Panc1 (cell line): ENCODE data around the gene SPRR3. TPM values are rescaled to one million over a fixed set of nuclear protein-coding genes. Genes with fewer than 3 reads are reported as not detected.

Experiments
- ATAC-seq: fragments of 200-7000 bp; cut with Tn5 transposase; 2 replicates; pipeline ENCODE4 v1.9.1; 2020; ENCODE audit warnings: mild to moderate bottlenecking, moderate library complexity
- BruUV-seq: library from RNA; stranded (reverse); fragments of 400-500 nt; replicated peaks from 2 replicates; lab custom pipeline; 2021; lab: Mats Ljungman, UMichigan
- CTCF ChIA-PET: fragments of 300-600 bp; sonication (Branson Sonifier 250); formaldehyde crosslinking; loops from one replicate; lab custom pipeline; 2022; ENCODE audit warnings: antibody characterized with exemption; lab: Charles Lee
- POLR2A ChIA-PET: fragments of 300-600 bp; sonication (Branson Sonifier 250); formaldehyde crosslinking; loops from one replicate; lab custom pipeline; 2022; ENCODE audit warnings: antibody characterized with exemption; lab: Charles Lee
- DNase-seq: peaks from one replicate; pipeline ENCODE4 v3.0.0-alpha.2; 2010; ENCODE audit warnings: low read depth, low spot score
- H3K27ac ChIP-seq: 2 replicates; pipeline ENCODE4 v1.5.1; 2011; ENCODE audit warnings: mild to moderate bottlenecking, low read length, inconsistent platforms
- H3K27me3 ChIP-seq: fragments of 200-500 bp; sonication (Bioruptor generic); 2 replicates; pipeline ENCODE4 v1.6.0; 2014; ENCODE audit warnings: low read length, inconsistent platforms; ENCODE audit not compliant: control insufficient read depth, insufficient read depth
- H3K36me3 ChIP-seq: fragments of 200-500 bp; sonication (Bioruptor generic); 2 replicates; pipeline ENCODE4 v1.5.1; 2014; ENCODE audit warnings: inconsistent platforms, mild to moderate bottlenecking, low read length, moderate library complexity; ENCODE audit not compliant: control insufficient read depth, insufficient read depth
- H3K4me1 ChIP-seq: 2 replicates; pipeline ENCODE4 v1.5.1; 2011; ENCODE audit warnings: inconsistent platforms, mild to moderate bottlenecking, low read length, moderate library complexity; ENCODE audit not compliant: control insufficient read depth, insufficient read depth
- H3K4me3 ChIP-seq, 2 experiments: 2 replicates each; pipeline ENCODE4 v1.5.1; 2011 to 2012; ENCODE audit warnings: low read depth in 2 of 2, low read length in 2 of 2, mild to moderate bottlenecking in 2 of 2, inconsistent platforms in 1 of 2, moderate library complexity in 1 of 2
- H3K9me3 ChIP-seq: fragments of 200-500 bp; sonication (Bioruptor generic); 2 replicates; pipeline ENCODE4 v1.5.1; 2014; ENCODE audit warnings: low read depth, mild to moderate bottlenecking, inconsistent platforms, low read length, moderate library complexity; ENCODE audit not compliant: control insufficient read depth, insufficient read depth
- POLR2AphosphoS5 ChIP-seq: IDR thresholded peaks from 2 replicates; pipeline ENCODE4 v1.6.1; 2012; ENCODE audit warnings: mild to moderate bottlenecking, low read depth, low read length, moderate library complexity
- SIN3A ChIP-seq: IDR thresholded peaks from 2 replicates; pipeline ENCODE4 v1.6.1; 2012; ENCODE audit warnings: low read depth, mild to moderate bottlenecking, low read length, moderate library complexity, borderline replicate concordance; ENCODE audit not compliant: insufficient read depth
- TCF7L2 ChIP-seq: IDR thresholded peaks from 2 replicates; pipeline ENCODE4 v1.6.1; 2011; ENCODE audit warnings: mild to moderate bottlenecking, low read depth, low read length, inconsistent platforms
- in situ Hi-C: cut with HindIII; loops from 2 replicates; pipeline ENCODE4 v1.10.0; 2016; ENCODE audit warnings: low sequenced_read_pairs, low pct_unique_long_range_greater_than_20kb
- intact Hi-C: fragments of 100-400 bp; cut with micrococcal nuclease; formaldehyde crosslinking; loops from one replicate; pipeline ENCODE4 v1.10.0; 2022; ENCODE audit not compliant: unreplicated experiment
- total RNA-seq: library from RNA; stranded (reverse); gene quantifications from one replicate; pipeline ENCODE4 v1.2.1, GENCODE V29; 2021; ENCODE audit not compliant: unreplicated experiment
- TF ChIP-seq, protein P1 (sequence below), 2 experiments: IDR thresholded peaks; 2 replicates each; pipeline ENCODE4 v1.6.1; 2011 to 2012; ENCODE audit warnings: low read depth in 2 of 2, control low read depth in 1 of 2, low read length in 1 of 2, mild to moderate bottlenecking in 1 of 2, moderate library complexity in 1 of 2; ENCODE audit not compliant: insufficient read depth in 1 of 2
- TF ChIP-seq, protein P2 (sequence below): fragments of 450-650 bp; IDR thresholded peaks from 2 replicates; pipeline ENCODE4 v1.5.1; 2017; ENCODE audit warnings: mild to moderate bottlenecking

Gene SPRR3
- total RNA-seq, 1 experiment from 2014 or later = not detected

DNA sequence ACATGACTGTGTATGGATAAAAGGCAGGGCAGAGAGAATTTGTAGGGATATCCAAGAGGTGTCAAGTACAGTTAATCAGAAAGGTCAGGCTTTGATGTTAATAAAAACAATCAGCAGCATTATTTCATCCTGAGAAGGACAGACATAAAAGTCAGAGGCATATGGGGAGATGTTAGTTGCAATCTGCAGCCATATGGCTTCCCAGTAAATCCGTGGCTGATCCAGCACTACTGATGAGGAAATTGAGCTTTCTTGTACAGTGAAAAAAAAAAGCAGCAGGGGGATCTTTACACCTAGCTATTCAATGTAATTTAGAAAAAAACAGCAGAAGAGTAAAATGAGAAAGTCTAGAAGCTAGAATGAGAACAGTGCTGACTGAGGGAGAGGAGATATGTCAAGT, 27.2 kb downstream of the SPRR3 start:
- intact Hi-C loops = no loop called here
- in situ Hi-C loops = no loop called here
- Histone ChIP-seq H3K27ac (no peak overlapping the region), H3K4me3 (no peak overlapping the region), H3K4me1 (no peaks in the 10 kb centered on the region), H3K27me3 (no peaks in the 10 kb centered on the region), H3K36me3 (no peaks in the 10 kb centered on the region), H3K9me3 (no peaks in the 10 kb centered on the region)
- no peak for TF ChIP-seq SIN3A
- no peak for TF ChIP-seq TCF7L2
- ATAC-seq (no peak), DNase-seq (no peak)
- POLR2A ChIA-PET = no interaction called here
- CTCF ChIA-PET = no interaction called here
- BruUV-seq = no TSS peak

DNA sequence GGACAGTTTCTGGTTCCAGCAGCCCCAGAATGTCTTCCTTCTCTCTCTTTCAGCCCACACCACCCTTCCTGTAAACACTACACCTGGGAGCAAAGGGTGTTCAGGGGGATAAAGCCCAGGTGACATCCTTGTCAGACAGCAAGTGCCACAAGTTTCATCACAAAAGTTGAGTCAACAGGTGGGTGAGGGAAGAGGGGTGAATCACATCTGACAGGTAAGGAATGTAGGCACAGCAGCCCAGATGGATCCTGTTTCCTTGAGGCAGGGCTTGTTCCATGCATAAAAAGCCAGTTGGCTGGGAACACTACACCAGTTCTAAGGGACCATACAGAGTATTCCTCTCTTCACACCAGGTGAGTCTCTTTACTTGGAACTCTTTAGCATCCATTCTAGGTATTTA, 29.3 kb downstream of the SPRR3 start, which contains the start of gene SPRR1B:
Gene SPRR1B (plus strand): TSS at position 309 of the 400 bp plus-strand sequence. CDS start 1,143 bp downstream, outside the sequence.
- POLR2A ChIA-PET = no interaction called here
- CTCF ChIA-PET = no interaction called here
- BruUV-seq = no TSS peak
- ATAC-seq = no peak
- no peak for DNase-seq
- Histone ChIP-seq H3K27me3 (0 out of 2 replicates have a peak, but pooled peaks cover 2% of the 10 kb centered on the region), H3K4me1 (no peaks in the 10 kb centered on the region), H3K36me3 (no peaks in the 10 kb centered on the region), H3K9me3 (no peaks in the 10 kb centered on the region), H3K4me3 (no peak within 1 kb of the TSS), H3K27ac (no peak within 1 kb of the TSS)
- no peak for TF ChIP-seq POLR2AphosphoS5
- TF ChIP-seq, protein P1, sequence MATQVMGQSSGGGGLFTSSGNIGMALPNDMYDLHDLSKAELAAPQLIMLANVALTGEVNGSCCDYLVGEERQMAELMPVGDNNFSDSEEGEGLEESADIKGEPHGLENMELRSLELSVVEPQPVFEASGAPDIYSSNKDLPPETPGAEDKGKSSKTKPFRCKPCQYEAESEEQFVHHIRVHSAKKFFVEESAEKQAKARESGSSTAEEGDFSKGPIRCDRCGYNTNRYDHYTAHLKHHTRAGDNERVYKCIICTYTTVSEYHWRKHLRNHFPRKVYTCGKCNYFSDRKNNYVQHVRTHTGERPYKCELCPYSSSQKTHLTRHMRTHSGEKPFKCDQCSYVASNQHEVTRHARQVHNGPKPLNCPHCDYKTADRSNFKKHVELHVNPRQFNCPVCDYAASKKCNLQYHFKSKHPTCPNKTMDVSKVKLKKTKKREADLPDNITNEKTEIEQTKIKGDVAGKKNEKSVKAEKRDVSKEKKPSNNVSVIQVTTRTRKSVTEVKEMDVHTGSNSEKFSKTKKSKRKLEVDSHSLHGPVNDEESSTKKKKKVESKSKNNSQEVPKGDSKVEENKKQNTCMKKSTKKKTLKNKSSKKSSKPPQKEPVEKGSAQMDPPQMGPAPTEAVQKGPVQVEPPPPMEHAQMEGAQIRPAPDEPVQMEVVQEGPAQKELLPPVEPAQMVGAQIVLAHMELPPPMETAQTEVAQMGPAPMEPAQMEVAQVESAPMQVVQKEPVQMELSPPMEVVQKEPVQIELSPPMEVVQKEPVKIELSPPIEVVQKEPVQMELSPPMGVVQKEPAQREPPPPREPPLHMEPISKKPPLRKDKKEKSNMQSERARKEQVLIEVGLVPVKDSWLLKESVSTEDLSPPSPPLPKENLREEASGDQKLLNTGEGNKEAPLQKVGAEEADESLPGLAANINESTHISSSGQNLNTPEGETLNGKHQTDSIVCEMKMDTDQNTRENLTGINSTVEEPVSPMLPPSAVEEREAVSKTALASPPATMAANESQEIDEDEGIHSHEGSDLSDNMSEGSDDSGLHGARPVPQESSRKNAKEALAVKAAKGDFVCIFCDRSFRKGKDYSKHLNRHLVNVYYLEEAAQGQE (IDR thresholded peaks at IDR 0.05; ENCODE audit: insufficient read depth in 1 of 2, low read depth in 2 of 2, low read length in 1 of 2) = no peak
- no peak for TF ChIP-seq TCF7L2
- no peak for TF ChIP-seq SIN3A
- TF ChIP-seq, protein P2, sequence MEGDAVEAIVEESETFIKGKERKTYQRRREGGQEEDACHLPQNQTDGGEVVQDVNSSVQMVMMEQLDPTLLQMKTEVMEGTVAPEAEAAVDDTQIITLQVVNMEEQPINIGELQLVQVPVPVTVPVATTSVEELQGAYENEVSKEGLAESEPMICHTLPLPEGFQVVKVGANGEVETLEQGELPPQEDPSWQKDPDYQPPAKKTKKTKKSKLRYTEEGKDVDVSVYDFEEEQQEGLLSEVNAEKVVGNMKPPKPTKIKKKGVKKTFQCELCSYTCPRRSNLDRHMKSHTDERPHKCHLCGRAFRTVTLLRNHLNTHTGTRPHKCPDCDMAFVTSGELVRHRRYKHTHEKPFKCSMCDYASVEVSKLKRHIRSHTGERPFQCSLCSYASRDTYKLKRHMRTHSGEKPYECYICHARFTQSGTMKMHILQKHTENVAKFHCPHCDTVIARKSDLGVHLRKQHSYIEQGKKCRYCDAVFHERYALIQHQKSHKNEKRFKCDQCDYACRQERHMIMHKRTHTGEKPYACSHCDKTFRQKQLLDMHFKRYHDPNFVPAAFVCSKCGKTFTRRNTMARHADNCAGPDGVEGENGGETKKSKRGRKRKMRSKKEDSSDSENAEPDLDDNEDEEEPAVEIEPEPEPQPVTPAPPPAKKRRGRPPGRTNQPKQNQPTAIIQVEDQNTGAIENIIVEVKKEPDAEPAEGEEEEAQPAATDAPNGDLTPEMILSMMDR = no peak
- in situ Hi-C loops = no loop called here
- intact Hi-C loops = loop anchor here (10.0 kb wide), 1 partner anchor 156 kb away; the partner anchor contains the start of gene SMCP

DNA sequence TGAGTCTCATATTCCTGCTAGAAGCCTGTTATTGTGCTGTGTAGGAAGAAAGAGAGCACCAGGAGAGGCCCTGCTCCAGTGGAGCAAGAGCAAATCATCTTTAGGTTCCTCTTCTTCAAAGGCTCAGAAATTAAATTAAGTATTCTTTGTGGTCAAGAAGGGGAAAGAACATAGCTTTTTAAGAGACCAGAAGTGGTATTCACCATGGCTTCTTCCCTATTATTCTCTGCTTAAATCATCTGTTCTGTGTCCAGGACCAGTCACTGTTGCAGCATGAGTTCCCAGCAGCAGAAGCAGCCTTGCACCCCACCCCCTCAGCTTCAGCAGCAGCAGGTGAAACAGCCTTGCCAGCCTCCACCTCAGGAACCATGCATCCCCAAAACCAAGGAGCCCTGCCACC, 30.5 kb downstream of the SPRR3 start:
- ATAC-seq (no peak), DNase-seq (no peak)
- ChIA-PET POLR2A (no interaction called here), CTCF (no interaction called here)
- no peaks in the 10 kb centered on the region for H3K36me3 ChIP-seq
- 0 out of 2 replicates have a peak, but pooled peaks cover 2% of the 10 kb centered on the region for H3K27me3 ChIP-seq
- H3K4me1 ChIP-seq = no peaks in the 10 kb centered on the region
- H3K4me3 ChIP-seq = no peak overlapping the region
- intact Hi-C loops = loop anchor here (10.0 kb wide), 1 partner anchor 157 kb away; the partner anchor contains the start of gene SMCP
- BruUV-seq = no TSS peak
- no peaks in the 10 kb centered on the region for H3K9me3 ChIP-seq
- TF ChIP-seq, protein P1 (IDR thresholded peaks at IDR 0.05; ENCODE audit: insufficient read depth in 1 of 2, low read depth in 2 of 2, low read length in 1 of 2) = no peak
- TF ChIP-seq TCF7L2 (no peak), POLR2AphosphoS5 (no peak), SIN3A (no peak)
- TF ChIP-seq, protein P2 = no peak
- in situ Hi-C loops = no loop called here
- H3K27ac ChIP-seq = no peak overlapping the region
